HG02970 (cell line): Measurements from ENCODE around the gene MLLT1.
A peak's percentile ranks its signal among the peaks of the same experiment; 100 is the strongest.
"Not testable (repeated sequence)": the region's sequence is repeated elsewhere in the genome, so short reads cannot be mapped to it uniquely, and the experiment has no call there.

Experiments
- ATAC-seq: cut with Tn5 transposase; IDR thresholded peaks from one replicate; pipeline ENCODE4 v1.9.1; 2021; ENCODE audit warnings: mild to moderate bottlenecking, moderate library complexity, moderate number of reproducible peaks; ENCODE audit not compliant: unreplicated experiment, low FRiP score

The MLLT1 gene

GRCh38 chr19:6279931-6280591, at the start of gene MLLT1:
MLLT1 (minus strand) TSS chr19:6279975; CDS start chr19:6279784, 191 bp downstream.
- ATAC-seq = peak; percentile 88

GRCh38 chr19:6326815-6327214, 47.0 kb upstream of the MLLT1 start:
- no peak for ATAC-seq

- ATAC-seq = no peak
Observed at GRCh38 chr19:6325614-6326013, 45.8 kb upstream of the MLLT1 start.

GRCh38 chr19:6324757-6325156, 45.0 kb upstream of the MLLT1 start:
- no peak for ATAC-seq

GRCh38 chr19:6322284-6322683, 42.5 kb upstream of the MLLT1 start:
- no peak for ATAC-seq

GRCh38 chr19:6319376-6319775, 39.6 kb upstream of the MLLT1 start:
- ATAC-seq = no peak

- ATAC-seq = no peak
Observed at GRCh38 chr19:6318772-6319171, 39.0 kb upstream of the MLLT1 start.

GRCh38 chr19:6315646-6316045, 35.9 kb upstream of the MLLT1 start:
- ATAC-seq = not testable (repeated sequence)

- no peak for ATAC-seq
Observed at GRCh38 chr19:6313398-6313969, 33.7 kb upstream of the MLLT1 start.

GRCh38 chr19:6312018-6312417, 32.2 kb upstream of the MLLT1 start:
- ATAC-seq = no peak

GRCh38 chr19:6298413-6298812, 18.6 kb upstream of the MLLT1 start:
- ATAC-seq = no peak

GRCh38 chr19:6297202-6297601, 17.4 kb upstream of the MLLT1 start:
- no peak for ATAC-seq

- no peak for ATAC-seq
Observed at GRCh38 chr19:6292006-6292405, 12.2 kb upstream of the MLLT1 start.

- no peak for ATAC-seq
Observed at GRCh38 chr19:6288737-6289136, 9.0 kb upstream of the MLLT1 start.

GRCh38 chr19:6287269-6287885, 7.6 kb upstream of the MLLT1 start:
- ATAC-seq = no peak

- no peak for ATAC-seq
Observed at GRCh38 chr19:6286676-6287075, 6.9 kb upstream of the MLLT1 start.

GRCh38 chr19:6282393-6282792, 2.6 kb upstream of the MLLT1 start:
- not testable (repeated sequence) for ATAC-seq

- ATAC-seq = peak; percentile 38
Observed at GRCh38 chr19:6279620-6279930, 200 bp downstream of the MLLT1 start.

GRCh38 chr19:6278740-6279619, 795 bp downstream of the MLLT1 start:
- no peak for ATAC-seq

- ATAC-seq = no peak
Observed at GRCh38 chr19:6278051-6278450, 1.7 kb downstream of the MLLT1 start.

- no peak for ATAC-seq
Observed at GRCh38 chr19:6276447-6276846, 3.3 kb downstream of the MLLT1 start.
